Forelimb muscle (tissue), 1 donor: ENCODE data around the gene CDCP1. TPM values are rescaled to one million over a fixed set of nuclear protein-coding genes. Genes with fewer than 3 reads are reported as not detected.

Experiments
- DNase-seq: peaks from one replicate; pipeline ENCODE4 v3.0.0-alpha.2; 2013; ENCODE audit warnings: low read depth
- polyA plus RNA-seq: library from polyadenylated mRNA; unstranded; fragments of 120-200 nt; gene quantifications from one replicate; pipeline ENCODE4 v1.2.1, GENCODE V29; 2013; ENCODE audit not compliant: insufficient read length

CDCP1 gene, protein sequence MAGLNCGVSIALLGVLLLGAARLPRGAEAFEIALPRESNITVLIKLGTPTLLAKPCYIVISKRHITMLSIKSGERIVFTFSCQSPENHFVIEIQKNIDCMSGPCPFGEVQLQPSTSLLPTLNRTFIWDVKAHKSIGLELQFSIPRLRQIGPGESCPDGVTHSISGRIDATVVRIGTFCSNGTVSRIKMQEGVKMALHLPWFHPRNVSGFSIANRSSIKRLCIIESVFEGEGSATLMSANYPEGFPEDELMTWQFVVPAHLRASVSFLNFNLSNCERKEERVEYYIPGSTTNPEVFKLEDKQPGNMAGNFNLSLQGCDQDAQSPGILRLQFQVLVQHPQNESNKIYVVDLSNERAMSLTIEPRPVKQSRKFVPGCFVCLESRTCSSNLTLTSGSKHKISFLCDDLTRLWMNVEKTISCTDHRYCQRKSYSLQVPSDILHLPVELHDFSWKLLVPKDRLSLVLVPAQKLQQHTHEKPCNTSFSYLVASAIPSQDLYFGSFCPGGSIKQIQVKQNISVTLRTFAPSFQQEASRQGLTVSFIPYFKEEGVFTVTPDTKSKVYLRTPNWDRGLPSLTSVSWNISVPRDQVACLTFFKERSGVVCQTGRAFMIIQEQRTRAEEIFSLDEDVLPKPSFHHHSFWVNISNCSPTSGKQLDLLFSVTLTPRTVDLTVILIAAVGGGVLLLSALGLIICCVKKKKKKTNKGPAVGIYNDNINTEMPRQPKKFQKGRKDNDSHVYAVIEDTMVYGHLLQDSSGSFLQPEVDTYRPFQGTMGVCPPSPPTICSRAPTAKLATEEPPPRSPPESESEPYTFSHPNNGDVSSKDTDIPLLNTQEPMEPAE
- polyA plus RNA-seq = 0.34 TPM

DNA sequence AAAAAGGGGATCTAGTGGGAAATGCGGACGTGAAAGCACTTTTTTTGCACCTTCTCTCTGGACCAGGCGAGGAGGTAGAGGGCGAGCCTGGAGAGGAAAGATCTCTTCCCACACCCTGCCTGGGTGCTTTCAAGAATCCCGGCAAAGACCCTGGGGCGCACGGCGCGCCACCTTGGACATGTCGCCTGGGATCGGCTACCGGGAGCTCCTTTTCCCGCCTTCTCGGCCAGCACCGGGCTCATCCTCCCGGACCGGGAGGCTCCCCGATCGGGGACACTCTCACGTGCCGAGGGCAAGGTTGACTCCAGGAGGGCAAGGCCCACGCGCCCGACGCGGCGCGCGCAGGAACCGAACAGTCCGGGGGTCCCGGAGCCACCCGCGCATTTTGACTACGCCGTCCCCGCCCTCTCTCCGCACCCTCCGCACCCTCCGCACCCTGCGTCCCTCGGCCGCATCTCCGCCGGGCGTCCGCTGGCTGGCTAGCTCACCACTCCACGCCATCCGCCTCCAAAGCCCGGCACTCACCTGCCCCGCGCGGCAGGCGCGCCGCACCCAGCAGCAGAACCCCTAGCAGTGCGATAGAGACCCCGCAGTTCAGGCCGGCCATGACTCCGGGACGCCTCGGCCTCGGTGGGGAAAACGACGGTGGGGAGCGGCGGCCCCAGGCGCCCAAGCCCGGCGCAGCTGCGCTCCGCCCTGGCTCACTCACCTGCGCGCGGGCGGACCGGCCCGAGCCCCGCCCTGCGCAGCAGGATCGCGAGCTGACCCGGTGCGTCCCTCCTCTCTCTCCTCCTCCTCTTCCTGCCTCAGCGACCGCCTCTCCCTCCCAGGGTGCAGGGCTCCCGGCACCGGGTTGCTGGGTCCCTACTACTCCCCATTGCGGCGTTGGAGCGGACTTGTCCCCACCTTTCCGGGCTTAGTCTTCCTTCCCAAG, at the start of gene CDCP1:
TSS of gene CDCP1 (minus strand) at position 698 of the 934 bp plus-strand sequence. CDS start at position 607, 91 bp downstream.
- DNase-seq = no peak

DNA sequence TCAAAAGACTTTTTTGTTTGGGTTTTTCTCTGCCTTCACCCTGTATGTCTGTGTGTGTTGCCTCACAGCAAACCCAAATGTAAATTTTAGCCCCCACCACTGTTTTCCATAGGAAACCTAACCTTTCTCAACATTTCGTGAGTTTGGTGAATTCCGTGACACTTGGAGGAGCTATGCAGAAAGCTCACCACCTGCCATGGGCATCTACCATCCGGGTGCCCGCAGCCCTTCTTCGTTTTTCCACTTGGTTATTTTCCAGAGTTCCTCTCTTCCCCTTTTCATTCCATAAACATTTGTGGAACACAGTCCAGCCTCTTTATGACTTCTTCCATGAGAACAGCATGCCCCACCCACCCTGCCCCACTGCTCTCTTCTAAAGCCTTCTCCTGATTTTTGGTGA, 48.6 kb upstream of the CDCP1 start:
- no peak for DNase-seq

DNA sequence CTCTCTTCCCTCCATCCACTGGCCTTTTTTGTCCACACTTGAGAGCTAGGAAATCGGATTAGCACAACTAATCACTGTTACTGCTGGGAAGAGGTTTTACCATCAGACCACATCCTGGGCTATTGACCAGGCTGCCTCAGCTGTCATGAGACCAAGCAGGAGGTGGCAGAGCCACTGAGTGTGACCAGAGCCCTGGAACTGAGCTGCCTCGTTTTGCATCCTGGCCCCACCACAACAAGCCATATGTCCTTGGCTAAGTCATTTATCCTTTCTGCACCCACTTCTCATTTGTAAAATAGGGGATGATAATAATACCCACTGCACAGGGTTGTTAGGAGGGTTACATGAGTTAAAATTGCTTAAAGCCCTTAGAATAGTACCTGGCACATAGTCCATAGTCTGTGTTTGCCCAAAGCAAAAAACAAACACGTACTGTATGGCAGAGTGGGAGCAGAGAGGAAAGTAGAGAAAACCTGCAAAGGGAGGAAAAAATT, 45.8 kb upstream of the CDCP1 start:
- no peak for DNase-seq

DNA sequence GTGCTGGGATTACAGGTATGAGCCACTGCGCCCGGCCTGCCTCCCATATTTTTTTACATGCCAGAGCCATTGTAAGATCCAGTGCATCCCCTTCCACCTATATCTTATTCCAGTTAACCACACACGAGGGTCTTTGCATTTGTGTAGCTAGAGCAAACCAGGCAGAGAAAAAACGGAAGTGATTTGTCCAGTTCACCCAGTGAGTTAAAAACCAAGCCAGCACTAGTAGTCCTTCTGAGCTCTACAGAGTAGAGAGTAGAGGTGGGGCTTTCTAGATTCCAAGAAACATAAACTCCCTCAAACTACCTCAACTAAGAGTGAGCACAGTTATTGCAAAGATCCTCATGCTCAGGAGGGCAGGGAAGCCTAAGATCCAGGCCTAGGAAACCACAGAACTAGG, 45.2 kb upstream of the CDCP1 start:
- DNase-seq = no peak

DNA sequence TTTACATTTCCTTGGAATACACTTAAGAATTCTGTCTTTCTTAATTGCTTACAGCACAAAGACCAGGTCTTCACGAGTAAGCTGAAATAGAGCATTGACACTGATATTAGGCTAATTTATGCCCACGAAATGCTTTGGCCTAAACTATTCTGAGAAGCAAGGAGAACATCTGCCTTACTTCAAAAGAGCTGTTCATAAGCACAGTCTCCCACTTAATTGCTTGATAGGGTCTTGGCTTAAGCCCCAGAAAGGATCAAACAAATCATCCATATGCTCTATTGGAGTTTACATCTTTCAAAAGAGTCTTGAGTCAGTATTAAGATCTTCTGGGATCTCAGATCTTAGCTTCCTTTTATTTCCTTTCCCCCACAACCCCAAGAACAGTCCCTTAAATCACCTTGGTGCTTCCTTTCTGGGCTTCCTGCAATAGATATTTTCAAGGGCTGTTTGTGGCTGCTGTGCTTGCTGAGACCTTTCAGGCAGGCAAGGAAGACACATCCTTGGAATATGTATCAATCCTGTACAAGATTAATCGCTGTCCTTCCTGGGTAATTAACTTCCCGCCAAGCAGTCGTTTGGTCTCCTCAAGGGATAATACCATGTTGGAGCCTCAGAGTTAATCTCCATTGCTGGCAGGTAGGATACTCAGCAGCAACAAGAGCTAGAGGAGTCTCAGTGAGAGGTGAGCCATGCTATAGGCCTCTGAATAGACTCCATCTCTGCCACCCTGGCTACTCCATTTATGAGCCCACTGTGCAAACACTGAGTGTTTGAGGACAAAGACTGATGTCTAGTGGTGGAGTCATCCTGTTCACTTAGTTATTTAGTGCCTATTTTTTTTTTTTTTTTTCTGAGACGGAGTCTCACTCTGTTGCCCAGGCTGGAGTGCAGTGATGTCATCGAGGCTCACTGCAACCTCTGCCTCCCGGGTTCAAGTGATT, 42.8 kb upstream of the CDCP1 start:
- no peak for DNase-seq

DNA sequence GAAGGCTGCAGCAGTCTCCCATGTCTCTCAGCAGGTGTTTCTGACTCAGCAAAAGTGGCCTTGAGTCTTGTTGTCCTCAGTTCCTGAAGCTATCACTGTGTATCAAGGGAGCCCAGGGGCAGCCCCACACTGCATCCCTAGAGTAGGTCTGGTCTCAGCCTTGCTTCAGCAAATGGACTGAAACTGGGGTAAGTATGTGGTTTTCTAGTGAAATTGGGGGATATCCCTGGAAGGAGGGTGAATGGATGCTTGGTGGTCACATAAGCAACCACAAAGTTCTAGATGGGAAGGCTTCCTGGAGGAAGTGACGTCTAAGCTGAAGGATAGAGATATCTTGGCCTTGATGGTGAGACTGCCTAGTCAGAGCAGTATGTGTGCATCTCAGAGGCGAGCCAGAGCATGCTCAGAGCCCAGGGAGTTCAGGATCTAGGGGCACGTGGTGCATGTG, 41.5 kb upstream of the CDCP1 start:
- DNase-seq = no peak

DNA sequence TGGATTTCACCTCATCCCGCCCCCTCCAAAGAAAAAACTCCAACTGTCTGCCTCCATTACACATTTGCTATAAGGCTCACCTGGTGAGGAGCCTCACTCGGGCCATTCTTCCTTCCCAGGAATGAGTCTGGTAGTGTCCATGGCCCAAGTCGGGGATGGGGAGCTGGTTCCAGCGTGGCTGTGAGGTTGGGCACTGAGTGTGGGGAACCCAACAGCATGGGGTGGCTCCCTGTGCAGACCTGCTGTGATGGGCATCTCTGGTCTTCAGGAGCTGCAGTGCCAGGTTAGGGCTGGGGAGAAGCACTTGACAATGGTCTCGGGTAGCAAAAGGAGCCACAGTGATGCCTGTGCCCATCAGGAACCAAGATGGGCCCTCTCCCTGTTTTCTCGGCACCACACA, 40.7 kb upstream of the CDCP1 start:
- no peak for DNase-seq

DNA sequence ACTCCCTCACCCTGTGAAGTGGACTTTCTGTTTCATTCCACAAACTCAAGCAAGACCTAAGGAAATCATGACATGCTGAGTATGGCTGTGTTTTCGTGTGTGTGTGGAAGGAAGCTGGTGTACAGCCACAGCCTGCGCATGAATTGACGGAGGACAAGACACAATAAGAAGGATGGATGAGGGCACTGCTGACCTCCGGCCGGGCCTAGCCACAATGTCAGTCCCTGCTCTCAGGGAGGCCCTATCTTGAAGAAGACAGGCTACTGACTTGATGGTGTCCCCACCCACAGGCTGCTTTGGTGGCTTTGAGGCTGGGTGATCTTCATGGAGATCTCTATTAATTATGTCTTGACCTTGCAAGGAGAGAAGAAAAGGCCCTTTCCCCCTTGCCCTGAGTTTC, 39.3 kb upstream of the CDCP1 start:
- no peak for DNase-seq

DNA sequence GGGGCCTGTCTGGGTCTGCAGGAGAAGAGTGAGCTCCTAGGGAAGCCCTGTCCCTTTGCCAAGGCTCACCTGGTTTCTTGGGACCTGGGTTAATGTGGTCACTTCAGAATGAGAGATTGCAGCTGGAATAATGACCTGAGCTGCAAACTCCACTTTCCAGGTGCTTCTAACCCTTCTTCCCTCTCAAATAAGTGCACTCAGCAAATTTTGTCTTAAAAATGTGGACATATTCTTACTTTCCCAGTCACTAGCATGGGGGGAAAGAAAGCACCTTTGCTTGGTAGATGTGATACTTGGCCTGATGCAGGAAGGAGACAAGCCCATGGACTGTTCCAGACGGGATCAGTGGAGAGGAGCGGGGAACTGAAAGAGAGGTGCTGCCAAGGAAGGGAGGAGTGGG, 38.9 kb upstream of the CDCP1 start:
- DNase-seq = no peak

DNA sequence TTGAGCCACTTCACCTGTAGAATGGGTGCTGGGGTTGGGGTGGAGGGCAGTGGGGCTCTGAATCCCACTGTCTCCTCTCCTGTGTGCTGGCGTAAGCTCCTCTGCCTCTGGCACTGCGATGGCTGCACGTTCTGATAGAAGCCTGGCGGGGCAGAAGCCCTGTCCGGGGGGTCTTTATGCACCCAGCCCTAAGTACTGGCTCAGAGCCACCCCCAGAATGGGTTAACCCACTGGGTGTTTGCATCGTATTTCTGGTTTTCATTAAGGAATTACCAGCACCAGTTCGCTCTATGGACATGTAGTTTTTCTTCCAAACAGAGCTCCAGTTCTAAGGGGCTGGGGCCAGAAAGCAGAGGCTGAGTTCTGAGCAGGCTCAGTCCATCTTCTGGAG, 37.7 kb upstream of the CDCP1 start:
- DNase-seq = no peak

DNA sequence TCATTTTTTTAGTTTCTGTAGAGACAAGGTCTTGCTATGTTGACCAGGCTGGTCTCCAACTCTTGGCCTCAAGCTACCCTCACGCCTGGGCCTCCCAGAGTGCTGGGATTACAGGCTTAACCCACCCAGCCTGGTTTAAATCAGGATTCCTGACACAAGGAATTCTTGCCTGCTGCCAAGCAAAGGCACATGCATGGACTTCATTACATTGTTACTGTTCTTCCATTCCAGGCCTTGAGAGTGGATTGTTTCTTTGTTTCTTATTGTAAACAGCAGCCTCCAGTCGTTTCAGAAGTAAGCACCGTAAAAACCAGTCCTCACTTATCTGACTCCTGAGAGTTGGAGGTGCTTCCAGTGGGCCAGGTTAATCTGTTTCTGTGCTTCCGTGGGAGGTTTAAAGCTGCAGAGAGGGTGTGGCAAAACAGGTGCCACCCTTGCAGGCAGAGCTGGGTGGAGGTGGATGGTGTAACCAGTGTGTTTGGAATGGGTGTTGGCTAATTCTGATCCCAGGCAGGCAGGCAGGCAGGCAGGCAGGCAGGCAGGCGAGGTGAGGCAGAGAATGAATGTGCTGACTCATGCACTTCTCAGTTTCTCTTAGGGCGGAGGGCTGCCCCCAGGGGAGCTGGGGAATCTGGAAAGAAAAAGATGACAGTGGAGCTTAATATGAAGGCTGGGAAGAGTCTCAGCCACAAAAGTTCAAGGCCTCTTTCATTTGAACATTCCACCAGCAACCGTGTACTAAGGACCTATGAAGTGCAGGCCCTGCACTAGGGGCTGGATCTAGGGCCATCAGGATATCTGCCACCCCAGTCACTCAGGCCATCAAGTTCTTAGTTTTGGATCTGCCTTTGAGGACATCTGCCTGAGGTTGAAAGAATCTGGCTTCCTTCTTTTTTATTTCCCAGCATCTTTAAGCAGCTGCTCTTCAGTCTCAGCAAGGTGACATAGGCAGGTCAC, 37.0 kb upstream of the CDCP1 start:
- no peak for DNase-seq

GRCh38 chr3:45181496-45181895, 35.3 kb upstream of the CDCP1 start:
- DNase-seq = no peak

DNA sequence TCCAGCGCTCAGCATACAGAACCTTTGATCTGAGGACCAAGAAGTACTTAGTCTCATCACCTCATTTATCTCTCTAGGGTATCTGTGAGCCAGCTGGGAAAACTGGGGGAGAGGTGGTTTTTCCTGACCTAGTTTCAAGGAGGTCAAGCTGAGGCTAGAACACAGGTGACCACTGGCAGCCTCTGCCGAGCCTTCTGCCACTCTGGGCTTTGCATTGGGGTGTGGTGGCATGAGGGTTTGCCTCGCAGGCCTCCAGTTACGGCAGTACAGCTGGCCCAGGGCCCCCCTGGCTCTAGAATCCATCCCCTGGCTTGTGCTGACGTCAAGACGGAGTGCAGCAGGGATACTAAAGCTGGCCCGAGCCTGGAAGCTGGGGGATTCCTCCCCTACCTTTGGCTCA, 34.7 kb upstream of the CDCP1 start:
- DNase-seq = no peak

DNA sequence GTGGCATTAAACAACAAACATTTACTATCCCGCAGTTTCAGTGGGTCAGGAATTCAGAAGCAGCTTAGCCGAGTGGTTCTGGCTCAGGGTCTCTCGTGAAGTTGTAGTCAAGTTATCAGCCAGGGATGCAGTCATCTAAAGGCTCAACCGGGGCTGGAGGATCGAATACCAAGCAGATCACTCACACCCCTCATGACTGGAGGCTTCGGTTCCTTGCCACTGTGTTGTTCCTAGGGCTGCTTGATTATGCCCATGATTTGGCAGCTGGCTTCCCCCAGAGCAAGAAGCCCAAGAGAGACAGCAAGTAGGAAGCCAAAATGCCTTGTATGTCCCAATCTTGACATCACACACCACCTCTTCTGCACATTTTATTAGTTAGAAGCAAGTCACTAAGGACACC, 33.9 kb upstream of the CDCP1 start:
- no peak for DNase-seq

- DNase-seq = no peak
Measured at GRCh38 chr3:45179163-45179562, 33.0 kb upstream of the CDCP1 start.

- DNase-seq = no peak
Measured at GRCh38 chr3:45178183-45179023, 32.2 kb upstream of the CDCP1 start.

DNA sequence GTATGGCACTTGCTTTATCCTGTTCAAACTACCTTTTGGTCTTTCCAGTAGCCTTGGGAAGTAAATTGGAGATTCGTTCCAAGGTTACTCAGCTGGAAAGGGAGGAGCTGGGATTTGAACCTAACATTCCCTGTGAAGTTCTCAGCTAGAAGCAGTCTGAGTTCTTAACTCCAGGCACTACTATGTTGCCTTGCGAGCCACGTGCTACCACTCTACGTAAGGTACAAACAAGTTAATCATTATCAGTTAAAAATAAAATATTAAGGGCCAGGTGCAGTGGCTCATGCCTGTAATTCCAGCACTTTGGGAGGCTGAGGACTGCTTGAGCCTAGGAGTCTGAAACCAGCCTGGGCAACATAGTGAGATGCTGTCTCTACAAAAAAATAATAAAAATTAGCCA, 30.7 kb upstream of the CDCP1 start:
- no peak for DNase-seq

GRCh38 chr3:45174234-45174633, 28.1 kb upstream of the CDCP1 start:
- DNase-seq = no peak
